Erythroblast (primary cell): ENCODE results near the gene CWC15.
"Not testable (repeated sequence)": the region's sequence is repeated elsewhere in the genome, so short reads cannot be mapped to it uniquely, and the experiment has no call there.

Experiments used
- DNase-seq, 2 experiments: peaks; one replicate each; lab custom pipeline; 2025; lab: John Stamatoyannopoulos, UW
- GATA1 ChIP-seq: IDR thresholded peaks from 2 replicates; pipeline ENCODE4 v1.6.1; 2011; ENCODE audit warnings: low read depth, mild to moderate bottlenecking, control low read depth, low read length, moderate library complexity
- POLR2A ChIP-seq: IDR thresholded peaks from 2 replicates; pipeline ENCODE4 v1.6.1; 2011; ENCODE audit warnings: mild to moderate bottlenecking, low read length

Gene CWC15

DNA sequence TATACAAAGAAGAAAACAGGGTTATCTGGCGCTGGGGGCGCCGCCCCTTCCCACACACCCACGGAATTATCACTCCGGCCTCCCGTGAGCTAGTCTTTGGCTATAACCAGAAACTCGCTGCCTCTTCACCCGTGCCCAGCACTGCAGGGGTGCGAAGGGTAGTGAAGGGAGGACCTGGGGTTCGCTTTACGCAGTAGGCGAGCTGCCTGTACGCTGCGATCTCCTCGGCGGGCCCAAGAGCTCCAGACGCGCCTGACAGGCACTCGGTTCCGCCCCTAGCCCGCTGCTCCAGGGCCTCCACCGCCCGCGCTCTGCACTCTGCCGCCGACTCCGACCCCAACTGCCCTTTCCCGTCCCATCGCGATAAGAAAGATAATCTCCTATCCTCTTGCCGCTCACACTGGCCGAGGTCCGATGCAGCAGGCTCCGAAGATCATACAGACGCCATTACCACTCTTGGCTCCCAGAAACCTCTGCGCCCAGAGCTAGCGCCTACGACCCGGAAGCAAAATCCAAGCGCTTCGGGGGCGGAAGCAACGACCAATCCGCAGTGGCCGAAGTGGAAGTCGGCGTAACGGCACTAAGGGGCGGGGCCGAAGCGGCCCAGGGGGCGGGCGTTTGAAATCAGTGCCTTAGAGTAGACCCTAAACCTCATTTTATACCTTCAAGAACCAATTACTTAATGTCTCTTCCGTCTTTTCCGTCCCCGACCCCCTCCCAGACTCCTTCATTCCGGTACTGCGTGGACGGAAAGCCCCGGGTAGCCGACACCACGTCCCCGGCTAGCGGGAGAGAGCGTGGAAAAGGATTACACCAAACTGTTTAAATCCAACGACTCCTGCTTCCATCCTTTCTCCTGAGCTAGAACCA is at the start of gene CWC15, which contains the start of gene KDM4D:
TSS of gene CWC15 (minus strand) at position 458 of the 870 bp plus-strand sequence. CDS start 1,371 bp downstream, outside the sequence.
TSS of gene KDM4D (plus strand) at position 611 of the 870 bp plus-strand sequence. CDS start 23,664 bp downstream, outside the sequence.
- DNase-seq: peak; percentile 95
- TF ChIP-seq GATA1 (no peak), POLR2A (peak; percentile 81)

DNA sequence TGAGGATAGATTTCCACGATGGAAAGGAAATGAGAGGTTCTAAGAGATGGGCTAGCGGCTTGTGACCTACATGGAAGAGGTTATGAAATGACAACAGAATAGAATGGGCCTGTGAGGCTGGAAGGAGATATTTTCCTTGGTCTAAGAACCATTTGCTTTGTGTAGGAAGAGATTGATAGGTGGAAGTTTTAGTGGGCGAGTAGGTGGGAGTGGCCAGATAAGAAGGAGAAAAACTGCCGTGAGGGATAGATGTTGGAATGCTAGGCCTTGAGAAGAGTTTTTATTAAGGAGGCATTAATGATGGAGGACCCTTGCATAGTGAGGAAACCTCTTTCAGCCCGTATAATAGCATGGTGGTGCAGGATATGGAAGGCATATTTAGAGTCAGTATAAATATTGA is 48.1 kb upstream of the CWC15 start:
- not testable (repeated sequence) for DNase-seq

DNA sequence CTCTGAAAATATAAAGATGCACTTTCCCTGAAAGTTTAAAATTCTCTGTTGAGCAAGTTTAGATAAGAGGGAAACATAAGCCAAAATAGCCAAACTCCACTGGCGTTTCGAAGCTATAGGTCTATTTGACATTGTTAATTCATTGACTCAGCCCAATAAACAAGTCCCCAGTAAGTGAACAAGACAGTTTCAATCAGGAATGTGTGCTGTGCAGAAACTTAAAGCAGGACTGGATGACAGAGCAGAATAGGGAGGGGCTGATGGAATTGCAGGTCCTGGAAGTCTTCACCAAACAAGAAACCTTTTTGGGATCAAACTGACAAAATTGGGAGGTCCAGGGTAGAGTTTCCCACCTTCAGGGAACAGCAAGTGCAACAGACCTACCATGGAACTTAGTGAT is 42.8 kb upstream of the CWC15 start:
- no peak for TF ChIP-seq GATA1
- no peak for TF ChIP-seq POLR2A
- DNase-seq: no peak

DNA sequence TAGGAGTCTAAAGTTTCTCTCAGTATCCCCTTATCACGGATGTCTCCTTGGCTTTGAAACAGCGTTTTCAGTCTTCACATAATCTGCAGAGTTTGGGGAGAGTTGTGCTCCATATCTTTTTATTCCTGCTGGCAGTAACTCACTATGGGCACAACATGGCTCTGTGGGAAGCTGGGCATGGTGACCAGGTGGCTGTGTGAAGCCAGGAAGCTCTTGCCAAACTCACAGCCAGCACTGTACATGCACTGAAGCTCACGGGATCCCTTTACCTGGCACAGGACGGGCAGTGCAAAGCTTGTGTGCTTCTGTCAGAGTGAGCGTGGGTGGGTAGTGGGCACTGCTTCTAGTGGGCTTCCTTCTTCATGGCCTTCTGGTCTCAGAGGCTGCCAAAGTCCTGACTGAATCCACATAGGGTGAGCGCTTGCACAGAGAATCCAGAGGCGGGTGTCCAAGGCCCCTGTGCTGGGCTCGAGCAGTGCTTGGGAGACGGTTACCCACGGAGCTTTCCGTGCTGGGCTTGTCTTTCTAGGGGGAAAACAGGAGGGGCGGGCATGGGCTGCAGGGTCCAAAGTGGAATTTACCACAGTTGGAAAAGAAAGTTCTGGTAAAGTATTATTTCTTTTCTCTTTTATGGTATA is 40.9 kb upstream of the CWC15 start:
- no peak for TF ChIP-seq GATA1
- TF ChIP-seq POLR2A: no peak
- DNase-seq: no peak

DNA sequence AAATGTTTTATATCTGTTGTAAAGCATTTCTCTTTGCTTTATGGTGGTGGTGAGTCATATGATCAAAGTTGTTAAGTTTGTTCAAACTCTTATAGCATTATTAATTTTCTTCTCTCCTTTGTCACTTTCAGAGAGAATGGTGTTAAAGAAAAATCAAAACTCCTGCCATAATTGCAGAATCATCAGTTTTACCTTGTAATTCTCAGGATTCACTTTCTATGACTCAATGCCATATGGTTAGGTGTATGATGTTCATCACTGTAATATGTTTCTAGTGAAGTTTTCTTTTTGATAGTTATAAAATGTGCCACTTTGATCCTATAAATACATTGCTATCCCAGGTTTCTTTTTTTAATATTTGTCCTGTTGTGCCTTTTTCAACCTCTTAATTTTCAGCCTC is 38.0 kb upstream of the CWC15 start:
- DNase-seq: no peak
- TF ChIP-seq POLR2A: no peak
- no peak for TF ChIP-seq GATA1

DNA sequence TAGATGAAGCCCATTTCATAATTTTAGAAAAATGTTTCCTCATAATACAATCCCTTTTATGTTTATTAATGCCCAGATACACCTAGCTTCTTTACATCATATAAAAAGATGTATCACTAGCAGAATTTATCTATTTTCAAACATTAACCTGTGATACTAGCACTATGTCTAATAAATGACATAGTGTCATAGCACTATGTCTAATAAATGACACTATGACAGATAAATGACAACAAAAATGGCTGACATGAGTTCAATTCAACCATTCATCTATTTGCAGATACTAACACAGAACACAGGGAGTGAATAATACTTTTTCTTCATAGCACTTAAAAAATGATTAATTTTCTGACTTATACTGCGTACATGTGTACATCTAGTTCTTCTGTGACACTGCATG is 32.3 kb upstream of the CWC15 start:
- DNase-seq: no peak
- TF ChIP-seq POLR2A (no peak), GATA1 (no peak)

DNA sequence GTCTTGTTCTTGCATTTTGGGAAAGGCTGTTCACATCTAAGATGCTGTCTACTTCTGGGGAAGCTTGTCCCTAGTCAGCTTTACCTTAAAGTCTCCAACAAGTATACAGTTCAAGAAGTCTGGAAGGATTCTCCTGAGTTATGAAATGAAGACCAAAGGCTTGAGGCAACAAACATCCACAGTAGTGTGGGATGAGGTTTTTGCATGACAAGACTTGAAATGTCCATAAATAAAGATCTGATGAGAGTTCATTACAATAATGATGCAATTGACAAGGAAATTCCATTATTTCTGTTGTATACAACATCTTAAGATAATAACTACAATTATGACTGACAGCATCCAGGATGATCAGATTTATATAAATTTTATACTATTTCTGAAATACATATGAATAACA is 30.4 kb upstream of the CWC15 start:
- no peak for TF ChIP-seq POLR2A
- no peak for TF ChIP-seq GATA1
- no peak for DNase-seq

DNA sequence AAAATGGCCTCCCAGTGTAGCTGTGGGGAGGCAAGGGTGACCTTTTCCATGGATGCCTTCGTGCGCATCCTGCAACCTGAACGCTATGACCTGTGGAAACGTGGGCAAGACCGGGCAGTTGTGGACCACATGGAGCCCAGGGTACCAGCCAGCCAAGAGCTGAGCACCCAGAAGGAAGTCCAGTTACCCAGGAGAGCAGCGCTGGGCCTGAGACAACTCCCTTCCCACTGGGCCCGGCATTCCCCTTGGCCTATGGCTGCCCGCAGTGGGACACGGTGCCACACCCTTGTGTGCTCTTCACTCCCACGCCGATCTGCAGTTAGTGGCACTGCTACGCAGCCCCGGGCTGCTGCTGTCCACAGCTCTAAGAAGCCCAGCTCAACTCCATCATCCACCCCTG is 24.9 kb upstream of the CWC15 start:
- TF ChIP-seq POLR2A (no peak), GATA1 (no peak)
- DNase-seq: no peak

DNA sequence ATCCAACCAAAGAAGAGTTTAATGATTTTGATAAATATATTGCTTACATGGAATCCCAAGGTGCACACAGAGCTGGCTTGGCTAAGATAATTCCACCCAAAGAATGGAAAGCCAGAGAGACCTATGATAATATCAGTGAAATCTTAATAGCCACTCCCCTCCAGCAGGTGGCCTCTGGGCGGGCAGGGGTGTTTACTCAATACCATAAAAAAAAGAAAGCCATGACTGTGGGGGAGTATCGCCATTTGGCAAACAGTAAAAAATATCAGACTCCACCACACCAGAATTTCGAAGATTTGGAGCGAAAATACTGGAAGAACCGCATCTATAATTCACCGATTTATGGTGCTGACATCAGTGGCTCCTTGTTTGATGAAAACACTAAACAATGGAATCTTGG is 24.1 kb upstream of the CWC15 start:
- DNase-seq: peak; percentile 2 to 5
- TF ChIP-seq GATA1: no peak
- TF ChIP-seq POLR2A: no peak

DNA sequence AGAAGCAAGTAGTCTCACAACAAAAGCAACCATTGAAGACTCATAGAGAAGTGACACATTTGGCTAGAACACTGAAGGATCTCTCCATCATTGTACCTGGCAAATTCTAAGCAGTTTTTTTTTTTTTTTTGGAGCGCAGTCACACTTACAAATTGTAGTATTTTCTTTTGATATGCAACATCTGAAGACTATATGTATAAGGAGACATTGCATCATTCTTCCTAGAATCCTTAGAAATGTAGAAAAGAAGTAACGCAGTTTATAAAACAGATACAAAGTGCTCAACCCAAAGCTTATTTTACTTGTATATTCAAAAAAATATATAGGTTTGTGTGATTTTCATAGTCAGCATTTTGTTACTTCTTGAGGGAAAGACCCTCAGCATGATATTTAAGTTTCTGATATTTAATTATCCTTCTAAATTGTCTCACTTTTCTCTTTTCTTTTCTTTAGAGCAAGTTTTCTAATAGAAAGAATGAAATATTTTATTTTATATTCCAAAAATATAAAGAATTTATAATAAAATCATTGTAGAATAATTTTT is 20.1 kb upstream of the CWC15 start:
- DNase-seq: no peak
- TF ChIP-seq GATA1 (no peak), POLR2A (no peak)

DNA sequence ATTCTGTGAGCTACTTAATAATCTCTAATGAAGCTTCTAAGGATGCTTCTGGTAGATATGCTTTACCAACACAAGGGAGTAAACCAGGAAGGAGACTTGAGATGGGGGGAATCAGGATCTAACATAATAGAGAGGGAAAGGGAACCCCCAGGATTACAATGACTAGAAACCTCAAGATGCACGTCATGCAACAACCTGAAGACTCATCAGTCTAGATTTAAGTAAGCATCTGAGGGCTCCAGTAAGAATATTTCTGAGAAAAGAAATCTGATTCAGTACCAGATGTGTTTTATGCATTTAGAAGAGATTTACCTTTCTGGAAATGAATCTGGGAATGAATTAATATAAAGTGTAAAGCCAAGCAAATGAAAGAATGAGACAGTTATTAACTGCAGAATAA is 15.4 kb upstream of the CWC15 start:
- no peak for TF ChIP-seq POLR2A
- no peak for TF ChIP-seq GATA1
- DNase-seq: no peak

DNA sequence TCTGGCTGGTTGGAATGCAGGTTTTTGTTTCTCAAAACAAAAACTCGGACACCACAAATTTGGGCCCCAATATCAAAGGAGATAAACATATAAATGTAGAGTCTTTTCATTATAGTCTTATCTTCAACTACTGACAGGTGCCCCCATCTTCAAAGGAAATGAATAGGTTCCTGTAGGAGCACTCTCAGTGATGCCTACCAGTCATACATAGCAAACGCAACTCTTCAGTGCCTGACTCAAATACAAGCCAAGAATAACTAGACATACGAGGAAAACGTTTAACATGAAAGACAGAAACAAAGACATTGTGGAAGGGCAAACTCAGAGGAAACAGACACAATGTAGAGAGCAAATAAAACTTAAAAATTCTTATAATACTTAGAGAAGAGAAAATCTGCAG is 14.0 kb upstream of the CWC15 start:
- no peak for TF ChIP-seq POLR2A
- TF ChIP-seq GATA1: no peak
- DNase-seq: no peak

DNA sequence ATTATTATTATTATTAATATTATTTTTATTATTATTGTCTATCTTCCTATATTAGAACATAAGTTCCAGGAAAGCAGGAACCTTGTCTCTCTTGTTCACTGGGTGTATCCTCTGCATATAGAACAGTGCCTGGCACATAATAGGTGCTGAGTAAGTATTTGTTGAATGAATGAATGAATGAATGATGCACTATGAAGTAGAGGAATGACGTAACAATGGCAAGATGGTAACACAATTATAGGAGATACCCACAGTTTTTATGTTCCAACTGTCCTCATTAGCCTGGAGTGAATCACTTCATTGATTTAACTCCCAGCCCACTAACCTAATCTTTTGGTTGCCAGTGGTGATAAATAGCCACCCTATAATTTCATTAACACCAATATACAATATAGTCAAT is 2.2 kb upstream of the CWC15 start:
- no peak for DNase-seq
- TF ChIP-seq GATA1: no peak
- no peak for TF ChIP-seq POLR2A

DNA sequence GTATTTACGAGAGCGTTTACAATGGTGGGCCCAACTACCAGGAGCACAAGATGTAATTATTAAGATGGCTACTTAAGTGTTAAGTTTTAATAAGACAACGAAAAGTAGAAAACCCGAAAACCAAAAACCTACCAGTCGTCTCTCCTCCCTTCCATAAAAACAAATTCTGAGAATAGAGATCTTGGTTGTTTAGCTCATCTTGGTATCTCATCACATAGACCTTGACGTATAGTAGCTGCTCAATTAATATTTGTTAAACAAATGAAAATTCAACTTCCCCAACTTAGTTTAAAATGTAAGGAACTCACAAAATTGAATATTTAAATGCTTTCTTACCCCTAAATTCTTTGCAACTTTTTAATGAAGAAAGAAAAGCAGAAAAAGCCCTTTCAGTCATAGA is 822 bp upstream of the CWC15 start:
- DNase-seq: peak; percentile 18 to 42
- TF ChIP-seq GATA1: no peak
- TF ChIP-seq POLR2A: no peak

DNA sequence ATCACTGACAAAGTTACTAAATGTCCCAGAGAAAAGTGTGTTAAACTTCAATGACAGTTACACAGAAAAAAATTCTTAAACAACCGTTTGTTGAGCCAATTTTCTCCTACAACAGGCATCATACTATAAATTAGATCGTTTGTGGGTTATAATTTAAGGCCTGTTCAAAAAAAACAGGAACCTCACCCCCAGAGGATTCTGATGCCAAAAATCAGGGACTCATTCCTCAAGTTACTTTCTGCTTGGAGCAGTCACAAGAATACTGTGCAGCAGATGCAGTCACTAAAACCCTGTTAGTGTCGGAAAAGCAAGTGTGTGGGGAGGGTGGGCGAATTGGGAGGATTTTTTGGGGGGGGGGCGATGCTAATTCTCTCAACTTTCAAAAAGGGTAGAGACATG is 657 bp downstream of the CWC15 start:
- no peak for TF ChIP-seq POLR2A
- TF ChIP-seq GATA1: no peak
- DNase-seq: no peak
